H1 (cell line): ENCODE measurements around the gene MAPK1. TPM values are rescaled to one million over a fixed set of nuclear protein-coding genes. Genes with fewer than 3 reads are reported as not detected.

Experiments used
- polyA plus RNA-seq, 7 experiments: library from polyadenylated mRNA; depleted of rRNA in 3 of 7; stranded (reverse) in 5 of 7; unstranded in 2 of 7; fragments of >200 nt in 5 of 7; fragments of 200-250 nt in 2 of 7; gene quantifications; 1 replicate in 5 of 7; 2 replicates in 1 of 7; 4 replicates in 1 of 7; pipeline versions ENCODE4 v1.2.1 to v1.2.3, GENCODE V29; 2011 to 2013; ENCODE audit warnings: missing spikeins in 2 of 7, mixed read lengths in 2 of 7
- total RNA-seq: library from RNA; stranded (reverse); fragmentation: NEBNext Ultra II Directional; extraction: Animal tissue kit (Norgen Biotek cat#: 25700); gene quantifications from 2 replicates; pipeline ENCODE4 v1.2.1, GENCODE V29; 2021
- TF ChIP-seq, protein P1 (sequence below): IDR thresholded peaks from 2 replicates; pipeline ENCODE4 v1.6.1; 2012; ENCODE audit warnings: low read length, inconsistent platforms

MAPK1 gene
- total and polyA plus RNA-seq, 2 of the 8 experiments (the other 6 are each of a cell fraction or from before 2014, with no cell fraction given), result 28.1 to 101 TPM

DNA sequence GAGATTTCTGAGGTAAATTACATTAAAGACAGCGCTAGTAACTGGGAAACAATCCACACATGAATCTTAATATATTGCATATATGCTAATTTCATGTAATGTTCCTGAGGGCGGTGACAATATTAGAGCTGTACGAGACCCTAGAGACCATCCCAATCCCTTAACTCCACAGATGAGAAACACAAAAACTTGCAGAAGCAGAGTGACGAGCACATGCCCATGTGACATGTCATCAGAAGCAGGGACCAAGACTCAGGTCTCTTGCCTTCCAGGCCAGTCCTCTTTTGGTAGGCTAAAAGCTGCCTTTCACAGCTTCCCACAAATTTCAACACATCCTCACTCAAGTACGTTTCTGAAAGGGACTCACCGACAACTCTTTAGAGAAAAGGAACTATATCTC is 11.8 kb downstream of the MAPK1 start (continued):
- TF ChIP-seq, protein P1, sequence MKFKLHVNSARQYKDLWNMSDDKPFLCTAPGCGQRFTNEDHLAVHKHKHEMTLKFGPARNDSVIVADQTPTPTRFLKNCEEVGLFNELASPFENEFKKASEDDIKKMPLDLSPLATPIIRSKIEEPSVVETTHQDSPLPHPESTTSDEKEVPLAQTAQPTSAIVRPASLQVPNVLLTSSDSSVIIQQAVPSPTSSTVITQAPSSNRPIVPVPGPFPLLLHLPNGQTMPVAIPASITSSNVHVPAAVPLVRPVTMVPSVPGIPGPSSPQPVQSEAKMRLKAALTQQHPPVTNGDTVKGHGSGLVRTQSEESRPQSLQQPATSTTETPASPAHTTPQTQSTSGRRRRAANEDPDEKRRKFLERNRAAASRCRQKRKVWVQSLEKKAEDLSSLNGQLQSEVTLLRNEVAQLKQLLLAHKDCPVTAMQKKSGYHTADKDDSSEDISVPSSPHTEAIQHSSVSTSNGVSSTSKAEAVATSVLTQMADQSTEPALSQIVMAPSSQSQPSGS, result no peak
